T-cell (primary cell): ENCODE measurements around the gene C1QB. TPM values are rescaled to one million over a fixed set of nuclear protein-coding genes. Genes with fewer than 3 reads are reported as not detected.
A peak's percentile ranks its signal among the peaks of the same experiment; 100 is the strongest.

ENCODE experiments used
- ATAC-seq, 4 experiments: fragments of 200-7000 bp in 3 of 4; fragments of 150-1000 bp in 1 of 4; cut with Tn5 transposase; replicated peaks in 1 of 4; 1 replicate in 3 of 4; 2 replicates in 1 of 4; pipeline ENCODE4 v1.10.0; 2021; ENCODE audit warnings: moderate library complexity in 3 of 4, mild to moderate bottlenecking in 2 of 4, moderate number of reproducible peaks in 1 of 4
- CTCF ChIA-PET, 2 donors: fragments of 300-600 bp; sonication (Branson Sonifier 250); formaldehyde crosslinking; loops; one replicate each; lab custom pipeline; 2022; ENCODE audit warnings: antibody characterized with exemption in 2 of 2; lab: Charles Lee
- POLR2A ChIA-PET, 2 donors: fragments of 300-600 bp; sonication (Branson Sonifier 250); formaldehyde crosslinking; loops; one replicate each; lab custom pipeline; 2022; ENCODE audit warnings: antibody characterized with exemption in 2 of 2; lab: Charles Lee
- DNase-seq, 35 experiments: peaks; one replicate each; pipeline versions ENCODE4 v3.0.0 to v3.0.0-alpha.2; 2013 to 2023
- H3K27ac ChIP-seq: one replicate; pipeline ENCODE4 v1.5.1; 2013; ENCODE audit warnings: low read length
- H3K27me3 ChIP-seq, 2 experiments: replicated peaks in 1 of 2; 1 replicate in 1 of 2; 2 replicates in 1 of 2; pipeline versions ENCODE4 v1.6.1 to v1.7.0; 2013; ENCODE audit warnings: low read length in 1 of 2, mixed read lengths in 1 of 2; ENCODE audit not compliant: control insufficient read depth in 2 of 2, insufficient read depth in 2 of 2; ENCODE audit errors: extremely low read depth in 1 of 2
- H3K36me3 ChIP-seq, 2 donors: 1 replicate in 1 of 2; 2 replicates in 1 of 2; pipeline versions ENCODE4 v1.6.1 to v1.7.0; 2013; ENCODE audit warnings: low read length in 1 of 2; ENCODE audit not compliant: control insufficient read depth in 2 of 2, insufficient read depth in 1 of 2; ENCODE audit errors: extremely low read depth in 1 of 2
- H3K4me1 ChIP-seq, 2 experiments: 1 replicate in 1 of 2; 2 replicates in 1 of 2; pipeline versions ENCODE4 v1.6.1 to v1.7.0; 2013; ENCODE audit warnings: low read length in 2 of 2, mixed read lengths in 1 of 2; ENCODE audit not compliant: insufficient read depth in 2 of 2, control insufficient read depth in 1 of 2; ENCODE audit errors: extremely low read depth in 1 of 2
- H3K4me3 ChIP-seq, 2 donors: 1 replicate in 1 of 2; 2 replicates in 1 of 2; pipeline versions ENCODE4 v1.5.1 to v1.7.0; 2013; ENCODE audit warnings: mild to moderate bottlenecking in 2 of 2, low read length in 1 of 2, moderate library complexity in 1 of 2; ENCODE audit not compliant: control insufficient read depth in 1 of 2; ENCODE audit errors: extremely low read depth in 1 of 2
- H3K9me3 ChIP-seq: 2 replicates; pipeline ENCODE4 v1.7.0; 2013
- H3K27ac Mint-ChIP-seq, 2 donors: one replicate each; pipeline ENCODE4 v1.8.0; 2020 to 2021; ENCODE audit warnings: mild to moderate bottlenecking in 2 of 2, mixed read lengths in 2 of 2
- H3K27me3 Mint-ChIP-seq, 2 donors: one replicate each; pipeline ENCODE4 v1.8.0; 2021 to 2022; ENCODE audit warnings: mixed read lengths in 2 of 2
- H3K36me3 Mint-ChIP-seq: one replicate; pipeline ENCODE4 v1.8.0; 2021; ENCODE audit warnings: mixed read lengths
- H3K4me1 Mint-ChIP-seq, 3 donors: one replicate each; pipeline ENCODE4 v1.8.0; 2020 to 2022; ENCODE audit warnings: mixed read lengths in 3 of 3, mild to moderate bottlenecking in 1 of 3
- H3K4me3 Mint-ChIP-seq, 3 donors: one replicate each; pipeline ENCODE4 v1.8.0; 2020 to 2022; ENCODE audit warnings: mild to moderate bottlenecking in 3 of 3, mixed read lengths in 3 of 3, moderate library complexity in 3 of 3
- H3K9me3 Mint-ChIP-seq, 3 donors: one replicate each; pipeline ENCODE4 v1.8.0; 2020 to 2022; ENCODE audit warnings: mixed read lengths in 3 of 3
- WGBS: methylation state at CpG from one replicate; pipeline ENCODE4 v1.1.5; 2013; ENCODE audit warnings: missing lambda C conversion rate; ENCODE audit not compliant: insufficient coverage; 5-methylcytosine and 5-hydroxymethylcytosine counted together
- total RNA-seq, 35 experiments: library from RNA in 6 of 35; stranded (reverse) in 6 of 35; fragments of 120-200 nt in 1 of 35; gene quantifications; one replicate each; pipeline versions ENCODE4 v1.2.1 to v1.2.4 and lab custom pipeline; 2013 to 2026

Gene C1QB
- total RNA-seq: 1 to 10 TPM in 3 of 5 donors, not detected in 2; 1.1 to 1.3 (median 1.2) TPM
- 0.18 TPM for total RNA-seq (2013)
- 0 to 0.28 (median 0) reads per million in 29 experiments for total RNA-seq (lab: John Stamatoyannopoulos, UW)

DNA sequence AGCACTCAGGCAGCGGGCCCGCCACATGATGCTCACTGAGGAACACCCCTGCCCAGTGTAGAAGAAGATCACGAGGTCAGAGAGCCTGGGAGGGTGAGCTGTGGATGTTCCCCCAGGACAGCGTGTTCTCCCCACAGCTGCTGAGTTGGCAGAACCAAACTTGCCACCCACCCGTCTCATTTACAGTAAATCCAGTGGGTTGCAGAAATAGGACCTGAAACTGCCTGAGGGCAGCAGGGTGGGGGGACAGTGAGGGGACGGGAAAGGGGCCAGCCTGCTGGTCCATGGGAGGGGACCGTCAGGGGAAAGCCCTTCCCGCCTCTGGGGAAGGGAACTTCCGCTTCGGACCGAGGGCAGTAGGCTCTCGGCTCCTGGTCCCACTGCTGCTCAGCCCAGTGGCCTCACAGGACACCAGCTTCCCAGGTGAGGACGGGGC, at the start of gene C1QB:
Gene C1QB, plus strand, starts transcription at position 356 of the 436 bp plus-strand sequence. CDS start 6,227 bp downstream, outside the sequence.
- H3K4me1 ChIP-seq: no peaks in the 10 kb centered on the region
- no peaks in the 10 kb centered on the region for H3K4me1 Mint-ChIP-seq
- no peaks in the 10 kb centered on the region for H3K9me3 Mint-ChIP-seq
- ATAC-seq (no peak), DNase-seq (no peak)
- no peak within 1 kb of the TSS for H3K4me3 Mint-ChIP-seq
- no peaks in the 10 kb centered on the region for H3K36me3 Mint-ChIP-seq
- H3K9me3 ChIP-seq: no peaks in the 10 kb centered on the region
- no peaks in the 10 kb centered on the region for H3K36me3 ChIP-seq
- H3K27me3 ChIP-seq: peaks cover 0 to 31% of the 10 kb centered on the region in 2 experiments
- H3K27ac ChIP-seq: no peak within 1 kb of the TSS
- ChIA-PET POLR2A (no interaction called here), CTCF (no interaction called here)
- peaks cover 12 to 24% of the 10 kb centered on the region in 2 donors for H3K27me3 Mint-ChIP-seq
- 71% methylated on average over 9 of the region's 13 CpGs for WGBS
- H3K27ac Mint-ChIP-seq: no peak within 1 kb of the TSS
- no peak within 1 kb of the TSS for H3K4me3 ChIP-seq

DNA sequence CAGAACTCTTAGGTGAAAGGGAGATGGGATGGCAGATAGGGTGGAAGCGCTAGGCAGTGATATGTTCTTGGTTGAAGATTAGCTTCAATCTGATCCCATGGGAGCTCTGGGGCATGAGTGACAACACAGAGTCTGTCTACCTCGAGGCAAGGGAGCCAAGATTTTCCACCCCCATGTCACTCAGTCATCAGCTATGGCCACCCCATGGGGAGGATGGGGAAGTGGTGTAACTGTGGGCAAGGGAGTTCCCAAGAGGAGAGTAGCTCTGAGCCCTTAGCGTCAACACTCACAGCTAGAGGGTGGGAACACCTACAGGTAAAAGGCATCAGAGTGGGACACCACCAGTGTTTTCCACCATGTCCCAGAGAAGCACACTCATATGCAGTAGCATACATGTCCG, 46.9 kb upstream of the C1QB start:
- Histone ChIP-seq H3K27ac (no peak overlapping the region), H3K9me3 (no peaks in the 10 kb centered on the region), H3K36me3 (no peaks in the 10 kb centered on the region), H3K4me1 (no peaks in the 10 kb centered on the region), H3K4me3 (no peak overlapping the region), H3K27me3 (peaks cover 0 to 46% of the 10 kb centered on the region in 2 experiments)
- Mint-ChIP-seq H3K4me1 (no peaks in the 10 kb centered on the region), H3K27ac (no peak overlapping the region), H3K9me3 (no peaks in the 10 kb centered on the region), H3K36me3 (no peaks in the 10 kb centered on the region), H3K4me3 (no peak overlapping the region), H3K27me3 (peaks cover 15 to 66% of the 10 kb centered on the region in 2 donors)
- ChIA-PET POLR2A (no interaction called here), CTCF (no interaction called here)
- WGBS: no CpG with 5 or more reads among the region's 4 CpGs
- no peak for DNase-seq
- ATAC-seq: no peak

GRCh38 chr1:22607154-22607553, 45.9 kb upstream of the C1QB start:
- H3K9me3 Mint-ChIP-seq: no peaks in the 10 kb centered on the region
- H3K9me3 ChIP-seq: no peaks in the 10 kb centered on the region
- no peaks in the 10 kb centered on the region for H3K36me3 Mint-ChIP-seq
- DNase-seq: no peak
- H3K4me1 Mint-ChIP-seq: no peaks in the 10 kb centered on the region
- no peak overlapping the region for H3K27ac Mint-ChIP-seq
- H3K4me3 ChIP-seq: no peak overlapping the region
- H3K4me1 ChIP-seq: no peaks in the 10 kb centered on the region
- peaks cover 0 to 45% of the 10 kb centered on the region in 2 experiments for H3K27me3 ChIP-seq
- H3K4me3 Mint-ChIP-seq: no peak overlapping the region
- POLR2A ChIA-PET: no interaction called here
- no peak for ATAC-seq
- H3K27ac ChIP-seq: no peak overlapping the region
- no peaks in the 10 kb centered on the region for H3K36me3 ChIP-seq
- CTCF ChIA-PET: no interaction called here
- peaks cover 17 to 67% of the 10 kb centered on the region in 2 donors for H3K27me3 Mint-ChIP-seq
- WGBS: 7% methylated on average over 7 of the region's 10 CpGs

DNA sequence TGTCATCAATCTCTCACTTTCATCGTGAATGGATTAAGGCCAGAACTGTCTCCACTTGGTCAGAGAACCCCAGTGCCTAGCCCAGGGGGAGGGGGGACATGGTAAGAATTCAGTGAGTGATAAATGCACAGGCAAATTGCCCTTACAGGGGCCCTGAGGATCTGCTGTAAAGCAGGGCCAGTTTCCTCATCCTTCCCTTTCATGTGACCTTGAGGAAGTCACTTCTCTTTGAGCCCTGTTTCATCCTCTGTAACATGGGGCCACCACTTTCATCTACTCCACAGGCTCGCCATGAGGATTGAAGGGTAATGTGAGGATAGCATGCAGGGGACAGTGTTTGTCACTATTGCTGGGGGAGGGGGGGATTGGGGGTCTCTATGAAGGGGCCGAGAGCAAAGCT, 44.7 kb upstream of the C1QB start:
- Mint-ChIP-seq H3K4me1 (no peaks in the 10 kb centered on the region), H3K36me3 (no peaks in the 10 kb centered on the region), H3K4me3 (no peak overlapping the region), H3K27me3 (peaks cover 21 to 65% of the 10 kb centered on the region in 2 donors), H3K27ac (no peak overlapping the region), H3K9me3 (no peaks in the 10 kb centered on the region)
- Histone ChIP-seq H3K27ac (no peak overlapping the region), H3K36me3 (no peaks in the 10 kb centered on the region), H3K4me3 (no peak overlapping the region), H3K9me3 (no peaks in the 10 kb centered on the region), H3K27me3 (peaks cover 0 to 43% of the 10 kb centered on the region in 2 experiments), H3K4me1 (no peaks in the 10 kb centered on the region)
- ChIA-PET CTCF (no interaction called here), POLR2A (no interaction called here)
- ATAC-seq (no peak), DNase-seq (no peak)
- WGBS: no CpG with 5 or more reads among the region's 3 CpGs

GRCh38 chr1:22609291-22609690, 43.7 kb upstream of the C1QB start:
- Mint-ChIP-seq H3K4me3 (no peak overlapping the region), H3K27ac (no peak overlapping the region), H3K9me3 (no peaks in the 10 kb centered on the region), H3K27me3 (peaks cover 24 to 60% of the 10 kb centered on the region in 2 donors), H3K4me1 (no peaks in the 10 kb centered on the region), H3K36me3 (no peaks in the 10 kb centered on the region)
- Histone ChIP-seq H3K9me3 (no peaks in the 10 kb centered on the region), H3K36me3 (no peaks in the 10 kb centered on the region), H3K27me3 (peaks cover 0 to 45% of the 10 kb centered on the region in 2 experiments), H3K4me3 (no peak overlapping the region), H3K27ac (no peak overlapping the region), H3K4me1 (no peaks in the 10 kb centered on the region)
- WGBS: 20% methylated on average over 1 of the region's 6 CpGs
- CTCF ChIA-PET: no interaction called here
- DNase-seq (no peak), ATAC-seq (no peak)
- POLR2A ChIA-PET: no interaction called here

GRCh38 chr1:22611530-22611947, 41.5 kb upstream of the C1QB start:
- Histone ChIP-seq H3K36me3 (no peaks in the 10 kb centered on the region), H3K27me3 (peaks cover 0 to 55% of the 10 kb centered on the region in 2 experiments), H3K4me1 (no peaks in the 10 kb centered on the region), H3K4me3 (no peak overlapping the region), H3K27ac (no peak overlapping the region), H3K9me3 (no peaks in the 10 kb centered on the region)
- DNase-seq (peak in 5 of 35 experiments; percentile 6 to 21 (median 12)), ATAC-seq (no peak)
- H3K4me1 Mint-ChIP-seq: no peaks in the 10 kb centered on the region
- POLR2A ChIA-PET: no interaction called here
- 45% methylated on average over 4 of the region's 7 CpGs for WGBS
- no peak overlapping the region for H3K4me3 Mint-ChIP-seq
- CTCF ChIA-PET: no interaction called here
- H3K27ac Mint-ChIP-seq: no peak overlapping the region
- no peaks in the 10 kb centered on the region for H3K36me3 Mint-ChIP-seq
- no peaks in the 10 kb centered on the region for H3K9me3 Mint-ChIP-seq
- H3K27me3 Mint-ChIP-seq: peaks cover 28 to 52% of the 10 kb centered on the region in 2 donors
